Endometrial microvascular endothelial cells (primary cell): ENCODE data around the gene OR5B12. TPM values are rescaled to one million over a fixed set of nuclear protein-coding genes. Genes with fewer than 3 reads are reported as not detected.

ENCODE experiments used
- in situ Hi-C: cut with HindIII; loops from 2 replicates; pipeline ENCODE4 v1.10.0; 2017; ENCODE audit warnings: low sequenced_read_pairs, low pct_unique_long_range_greater_than_20kb; ENCODE audit errors: inconsistent ontology term
- total RNA-seq: library from RNA; depleted of rRNA; stranded (reverse); fragments of >200 nt; gene quantifications from one replicate; pipeline ENCODE4 v1.2.3, GENCODE V29; 2015; ENCODE audit errors: inconsistent ontology term

The OR5B12 gene
- total RNA-seq, 1 donor from 2014 or later = not detected

DNA sequence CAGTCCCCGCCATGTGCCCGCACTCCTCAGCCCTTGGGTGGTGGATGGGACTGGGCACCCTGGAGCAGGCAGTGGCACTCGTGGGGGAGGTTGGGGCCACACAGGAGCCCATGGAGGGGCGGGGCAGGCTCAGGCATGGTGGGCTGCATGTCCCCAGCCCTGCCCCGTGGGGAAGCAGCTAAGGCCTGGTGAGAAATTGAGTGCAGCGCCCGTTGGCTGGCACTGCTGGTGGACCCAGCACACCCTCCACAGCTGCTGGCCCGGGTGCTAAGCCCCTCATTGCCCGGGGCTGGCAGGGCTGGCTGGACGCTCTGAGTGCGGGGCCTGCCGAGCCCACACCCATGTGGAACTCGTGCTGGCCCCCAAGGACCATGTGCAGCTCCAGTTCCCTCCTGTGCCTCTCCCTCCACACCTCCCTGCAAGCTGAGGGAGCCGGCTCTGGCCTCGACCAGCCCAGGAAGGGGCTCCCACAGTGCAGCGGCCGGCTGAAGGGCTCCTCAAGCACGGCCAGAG, 51.4 kb downstream of the OR5B12 start:
- in situ Hi-C loops = no loop called here

Other genes with a start within 250 kb of the OR5B12 start
- gene OR1S2, start 238.1 kb downstream of the OR5B12 start, total RNA-seq = not detected
- gene OR1S1, start 229.5 kb downstream of the OR5B12 start, total RNA-seq = not detected
- gene OR10Q1, start 213.3 kb downstream of the OR5B12 start, total RNA-seq = not detected
- not detected for gene OR10W1, start 174.0 kb downstream of the OR5B12 start, total RNA-seq
- gene OR5B17, start 83.2 kb downstream of the OR5B12 start, total RNA-seq = not detected
- gene OR5B3, start 35.4 kb downstream of the OR5B12 start, total RNA-seq = not detected
- not detected for gene OR5B2, start 14.1 kb downstream of the OR5B12 start, total RNA-seq
- gene OR5B21, start 65.9 kb upstream of the OR5B12 start, total RNA-seq = not detected
- gene LPXN, start 133.6 kb upstream of the OR5B12 start, total RNA-seq = 38.0 TPM
- gene ZFP91, start 136.8 kb upstream of the OR5B12 start, total RNA-seq = 47.2 TPM
- 0.65 TPM for gene CNTF, start 180.4 kb upstream of the OR5B12 start, total RNA-seq